SIG-M5 treated with dmso at 0.1 percent for 504 hours (cell line): ENCODE measurements around the gene ATG7.

ENCODE experiments used
- DNase-seq: peaks from one replicate; lab custom pipeline; 2025; ENCODE audit not compliant: unreplicated experiment; lab: John Stamatoyannopoulos, UW

Gene ATG7

DNA sequence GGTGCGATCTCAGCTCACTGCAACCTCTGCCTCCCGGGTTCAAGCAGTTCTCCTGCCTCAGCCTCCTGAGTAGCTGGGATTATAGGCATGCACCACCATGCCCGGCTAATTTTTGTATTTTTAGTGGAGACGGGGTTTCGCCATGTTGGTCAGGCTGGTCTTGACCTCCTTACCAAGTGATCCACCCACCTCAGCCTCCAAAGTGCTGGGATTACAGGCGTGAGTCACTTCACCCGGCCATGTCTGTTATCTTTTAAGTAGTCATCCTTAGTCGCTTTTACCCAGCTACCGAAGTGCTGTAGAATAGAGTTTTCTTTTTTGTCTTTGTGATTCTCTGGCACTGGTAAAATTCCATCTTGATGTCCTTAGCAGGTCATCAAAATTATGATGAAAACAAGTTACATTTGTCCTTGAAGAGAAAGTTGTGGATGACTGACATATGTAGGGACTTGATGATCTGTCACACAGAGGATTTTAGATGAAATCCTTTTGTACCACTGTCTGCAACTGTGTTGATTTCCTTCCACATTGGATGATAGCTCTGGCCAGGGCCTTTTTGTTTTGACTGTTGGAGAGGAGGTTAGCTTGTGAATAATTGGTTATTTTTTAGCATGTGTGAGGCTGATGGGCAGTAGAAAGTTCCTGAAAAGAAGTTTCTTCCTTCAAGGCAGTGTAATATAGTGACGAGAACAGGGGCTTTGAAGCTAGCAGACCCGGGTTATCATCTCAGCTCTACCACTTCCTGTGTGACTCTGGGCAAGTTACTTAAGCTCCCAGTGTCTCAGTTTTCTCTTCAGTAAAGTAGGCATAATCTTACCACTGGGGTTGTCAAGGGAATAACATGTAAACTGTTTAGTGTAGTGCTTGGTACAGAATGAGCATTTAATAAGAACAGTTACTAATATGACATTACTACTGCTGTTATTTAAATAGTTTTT is 18.8 kb downstream of the ATG7 start:
- peak; percentile 41 for DNase-seq

DNA sequence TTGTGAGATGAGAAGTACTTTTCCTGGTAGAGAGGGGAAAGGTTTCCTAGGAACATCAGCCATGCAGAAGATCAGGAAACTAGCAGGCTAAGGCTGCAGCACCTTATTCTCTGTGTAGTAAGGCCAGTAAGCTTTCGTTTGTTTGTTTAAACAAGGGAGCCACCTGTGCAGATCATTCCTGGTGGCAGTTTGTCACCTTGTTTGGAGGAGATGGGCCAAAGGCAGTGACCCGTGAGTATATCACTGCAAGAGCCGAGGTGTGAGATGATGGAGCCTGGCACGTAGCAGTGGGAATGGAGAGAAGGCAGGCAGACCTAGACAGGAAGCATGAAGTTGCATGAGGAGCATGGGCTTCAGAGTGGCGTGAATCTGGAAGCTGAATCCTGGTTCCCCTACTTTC is 19.6 kb downstream of the ATG7 start:
- DNase-seq, result no peak

DNA sequence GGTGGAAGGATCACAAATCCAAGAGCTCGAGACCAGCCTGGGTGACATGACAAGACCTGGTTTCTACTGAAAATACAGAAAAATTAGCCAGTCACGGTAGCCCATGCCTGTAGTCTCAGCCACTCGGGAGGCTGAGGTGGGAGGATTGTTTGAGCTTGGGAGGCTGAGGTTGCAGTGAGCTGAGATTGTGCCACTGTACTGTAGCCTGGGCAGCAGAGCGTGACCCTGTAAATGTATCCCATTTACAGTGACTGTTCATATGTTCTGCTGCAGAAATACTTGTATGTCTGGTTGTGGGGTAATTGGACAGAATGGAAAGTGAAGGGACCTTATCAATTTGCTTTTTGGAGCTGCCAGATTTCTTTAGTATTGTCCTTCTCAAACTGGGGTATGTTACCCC is 24.9 kb downstream of the ATG7 start:
- no peak for DNase-seq

DNA sequence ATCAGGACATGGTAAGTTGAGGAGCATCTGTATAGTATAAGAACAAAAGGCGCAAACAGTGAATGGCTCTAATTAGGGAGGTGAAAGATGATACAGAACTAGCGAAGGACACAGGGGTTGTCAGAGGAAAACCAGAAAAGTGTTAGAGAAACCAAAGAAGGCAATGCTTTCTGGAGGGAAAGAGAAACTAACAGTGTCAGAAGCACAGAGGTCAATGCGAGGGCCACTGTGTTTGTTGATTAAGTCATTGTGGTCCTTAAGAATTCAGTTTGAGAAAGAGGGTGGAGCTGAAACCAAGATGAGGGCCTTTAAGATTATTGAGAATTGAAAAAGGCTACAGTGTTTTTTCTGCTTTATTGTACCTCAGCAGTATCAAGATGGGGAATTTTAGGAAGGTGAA is 28.8 kb downstream of the ATG7 start:
- DNase-seq, result no peak

DNA sequence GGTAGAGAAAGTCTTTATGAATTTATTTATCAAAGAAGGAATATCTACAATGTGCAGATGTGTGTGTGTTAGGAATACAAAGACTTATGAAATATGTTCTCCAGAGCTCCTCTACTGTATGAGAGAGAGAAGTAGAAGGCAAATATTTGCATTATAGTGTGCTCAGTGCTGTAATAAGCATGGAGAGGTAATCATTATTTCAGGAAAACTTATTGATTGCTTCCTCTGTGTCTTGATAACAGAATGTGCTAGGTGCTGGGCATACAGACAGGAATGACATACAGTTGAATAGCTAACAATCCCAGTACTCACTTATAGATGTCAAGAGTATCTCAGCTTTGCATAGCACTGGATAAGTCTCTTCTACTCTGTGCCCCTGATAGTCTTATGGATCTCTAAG is 30.2 kb downstream of the ATG7 start:
- DNase-seq, result no peak

DNA sequence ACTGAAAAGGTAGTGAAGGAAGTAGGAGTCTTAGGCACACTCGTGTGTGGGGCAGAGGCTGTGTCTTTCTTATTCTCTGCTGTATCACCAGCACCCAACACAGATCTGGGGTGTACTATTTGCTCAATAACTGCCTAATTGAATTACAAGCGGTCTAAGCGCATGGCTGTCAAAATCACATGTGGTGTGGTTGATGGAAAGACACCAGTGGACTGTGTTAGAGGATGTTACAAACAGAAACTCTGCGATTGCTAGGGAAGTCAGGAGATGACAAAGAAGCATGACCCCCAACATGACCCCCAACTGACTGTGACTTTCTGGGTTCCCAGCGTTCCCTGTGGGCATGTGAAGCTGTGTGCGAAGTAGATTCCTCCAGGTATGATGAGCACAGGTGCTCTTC is 32.0 kb downstream of the ATG7 start:
- no peak for DNase-seq

DNA sequence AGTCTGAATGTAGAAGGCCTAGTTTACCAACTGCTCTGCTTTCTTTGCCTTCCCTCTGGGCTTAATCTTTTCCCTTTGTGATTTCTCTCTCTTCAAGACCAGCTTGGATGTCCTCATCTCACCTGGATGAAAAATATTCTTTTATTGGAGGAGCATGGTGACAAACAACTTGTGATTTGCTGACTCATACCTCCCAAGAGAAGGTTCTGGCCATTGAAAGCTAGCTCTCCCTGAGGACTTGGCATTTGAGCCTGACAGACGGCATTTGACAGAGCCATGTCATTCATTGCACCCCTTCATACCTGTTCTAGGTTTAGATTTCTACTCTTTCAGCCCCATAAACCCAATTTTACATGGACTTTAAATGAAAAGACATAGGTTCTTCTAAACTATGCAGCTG is 33.3 kb downstream of the ATG7 start:
- DNase-seq, result no peak

DNA sequence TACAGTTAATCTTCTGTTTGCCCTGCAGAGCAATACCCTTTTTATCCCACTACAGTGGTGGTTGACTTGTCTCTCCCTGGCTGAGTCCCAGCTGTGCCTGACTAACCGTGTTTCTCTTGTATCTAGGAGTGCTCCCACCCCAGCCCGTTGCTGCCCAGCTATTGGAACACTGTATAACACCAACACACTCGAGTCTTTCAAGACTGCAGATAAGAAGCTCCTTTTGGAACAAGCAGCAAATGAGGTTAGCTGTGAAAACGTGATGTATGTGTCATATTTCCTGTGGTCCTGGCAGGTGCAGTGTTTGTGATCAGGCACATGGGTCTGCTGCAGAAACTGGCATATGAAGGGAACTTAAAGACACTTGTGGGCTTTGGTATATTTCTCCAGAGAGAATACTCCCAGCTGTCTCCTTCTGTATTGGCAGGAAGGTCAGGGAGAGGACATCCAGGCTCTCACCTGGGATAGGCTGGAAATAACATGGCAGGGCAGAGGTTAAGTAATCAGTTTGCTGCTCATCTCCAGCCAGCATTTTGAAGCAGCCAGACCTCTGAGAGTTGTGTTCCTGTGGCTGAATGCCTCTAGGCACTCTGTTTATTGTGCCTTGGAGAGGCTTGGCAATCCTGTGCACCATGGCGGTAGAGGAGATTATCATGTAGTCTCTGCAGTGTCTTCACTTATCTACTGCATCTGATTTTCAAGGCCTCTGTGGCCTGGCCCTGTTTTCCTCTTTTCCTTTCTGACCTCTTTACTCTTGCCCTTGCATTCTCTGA is 34.8 kb downstream of the ATG7 start:
- DNase-seq, result no peak

DNA sequence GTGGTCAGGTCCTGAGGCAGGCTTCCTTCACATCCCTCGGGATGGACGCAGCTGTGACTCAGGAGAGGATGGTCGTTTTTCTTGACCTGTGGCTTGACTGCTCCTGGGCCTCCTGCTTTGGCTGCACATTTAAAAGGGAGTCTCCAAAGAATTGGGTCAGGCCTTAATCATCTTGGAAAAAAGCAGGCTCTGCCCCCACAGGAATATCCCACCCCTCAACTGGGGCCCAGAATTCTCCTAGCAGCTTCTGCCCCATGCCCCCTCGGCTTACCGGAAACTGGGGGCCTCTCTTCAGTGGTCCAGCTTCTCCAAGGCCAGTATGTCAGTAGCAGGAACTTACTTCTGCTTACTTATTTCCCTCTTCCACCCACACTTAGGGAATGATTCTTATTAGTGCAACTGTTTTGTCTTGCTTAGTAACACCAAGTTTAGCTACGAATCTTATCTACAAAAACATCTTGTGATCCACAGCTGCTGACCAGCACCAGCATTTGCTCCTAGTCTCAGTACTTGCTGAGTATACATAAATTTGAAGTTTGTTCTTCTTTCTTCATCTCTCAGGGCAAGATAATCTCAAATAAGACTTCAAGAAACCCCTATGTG is 35.7 kb downstream of the ATG7 start:
- no peak for DNase-seq

DNA sequence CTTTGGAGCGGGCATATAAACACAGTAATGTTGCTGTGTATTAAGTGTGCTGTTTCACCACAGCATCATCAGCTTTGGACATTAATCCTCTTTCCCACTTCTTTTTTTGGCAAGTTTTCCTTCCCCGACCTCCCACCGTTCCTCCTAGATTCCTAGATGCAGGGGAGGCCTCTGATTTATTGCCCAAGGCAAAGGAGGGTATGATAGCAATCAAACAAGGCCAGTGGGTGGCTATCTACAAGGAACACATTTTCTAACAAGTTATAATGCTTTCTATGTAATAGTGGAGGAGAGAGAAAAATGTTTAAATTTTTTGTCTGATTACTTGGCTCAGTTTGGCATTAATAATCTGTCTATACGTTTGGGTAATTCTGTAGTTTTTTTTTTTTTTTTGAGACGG is 38.1 kb downstream of the ATG7 start:
- no peak for DNase-seq

DNA sequence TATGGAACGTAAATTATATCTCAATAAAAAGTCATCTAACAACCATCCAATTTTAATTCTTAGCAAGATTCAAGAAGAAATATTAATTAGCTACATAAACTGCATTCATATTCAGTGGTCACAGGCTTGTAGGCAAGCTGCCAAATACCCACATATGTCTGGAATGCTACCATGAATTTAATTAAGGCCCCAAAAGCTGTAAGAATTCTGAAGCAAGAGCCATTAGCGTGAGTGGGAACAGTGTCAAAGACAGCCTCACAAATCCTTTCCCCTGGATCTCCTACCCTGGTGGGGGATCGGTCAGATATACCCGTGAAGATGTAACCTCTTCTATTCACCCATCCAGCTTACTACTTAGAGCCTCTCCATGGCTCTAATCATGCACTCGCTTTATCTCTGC is 40.0 kb downstream of the ATG7 start:
- DNase-seq, result no peak

DNA sequence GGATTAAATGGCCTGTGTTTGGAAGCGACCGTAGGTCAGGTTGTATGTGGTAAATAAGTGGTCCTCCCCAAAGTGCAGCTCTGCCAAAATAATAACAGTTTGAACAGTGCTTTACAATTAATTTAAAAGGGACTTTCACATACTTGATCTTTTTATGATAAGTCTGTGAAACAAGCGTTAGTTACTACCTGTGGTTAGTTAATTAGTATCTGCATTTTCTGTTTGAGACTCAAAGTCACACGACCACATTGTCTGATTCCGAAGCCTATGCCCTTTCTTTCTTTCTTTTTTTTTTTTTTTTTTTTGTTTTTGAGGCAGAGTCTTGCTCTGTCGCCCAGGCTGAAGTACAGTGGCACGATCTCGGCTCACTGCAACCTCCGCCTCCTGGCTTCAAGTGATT is 45.1 kb downstream of the ATG7 start:
- no peak for DNase-seq

DNA sequence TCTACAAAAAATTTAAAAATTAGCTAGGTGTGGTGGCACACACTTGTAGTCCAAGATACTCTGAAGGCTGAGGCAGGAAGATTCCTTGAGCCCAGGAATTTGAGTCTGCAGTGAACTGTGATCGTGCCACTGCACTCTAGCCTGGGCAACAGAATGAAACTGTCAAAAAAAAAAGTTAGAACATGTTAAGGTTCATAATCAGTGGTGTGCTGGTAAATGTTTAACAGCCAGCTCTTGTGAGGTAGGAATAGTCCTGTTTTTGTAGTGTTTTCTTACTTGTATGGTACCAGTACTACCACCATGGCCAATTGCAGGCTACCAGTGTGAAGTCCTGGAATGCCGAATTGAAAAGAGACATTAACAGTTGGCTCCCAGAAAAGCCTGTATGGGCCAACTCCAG is 50.7 kb downstream of the ATG7 start:
- DNase-seq, result no peak

DNA sequence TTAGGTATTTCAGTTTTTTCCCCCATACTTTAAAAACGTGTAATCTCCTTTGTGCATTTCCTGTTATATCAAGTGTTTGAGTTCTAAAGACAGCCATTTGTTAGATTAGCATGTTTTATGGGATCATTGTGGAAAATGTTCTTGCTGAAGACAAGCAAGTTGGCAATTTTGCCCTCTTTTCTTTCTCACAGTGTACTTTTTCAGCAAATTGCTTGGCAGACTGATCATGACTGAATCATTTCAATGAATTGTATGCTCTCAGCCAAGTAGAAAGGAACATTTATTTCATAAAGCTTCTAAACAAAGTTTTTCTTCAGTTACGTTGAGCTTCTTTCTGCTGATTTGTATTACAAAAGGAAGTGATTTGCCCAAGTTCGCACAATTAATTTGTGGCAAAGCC is 51.6 kb downstream of the ATG7 start:
- no peak for DNase-seq

DNA sequence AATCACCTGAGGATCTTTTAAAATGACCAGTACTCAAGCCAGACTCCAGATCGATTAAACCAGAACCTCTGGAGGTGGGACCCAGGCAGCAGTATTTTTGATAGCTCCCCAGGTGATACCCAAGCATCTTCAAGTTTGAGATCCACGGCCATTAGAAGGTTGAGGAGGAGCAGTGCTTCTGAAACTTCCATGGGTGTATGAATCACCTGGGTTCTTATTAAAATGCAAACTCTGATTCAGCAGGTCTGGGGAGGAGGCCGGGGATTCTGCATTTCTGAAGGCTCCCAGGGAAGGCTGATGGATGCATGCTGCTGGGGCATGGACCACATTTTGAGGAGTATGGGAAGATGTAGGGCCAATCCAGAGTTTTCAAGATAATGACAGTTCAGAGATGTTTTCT is 55.4 kb downstream of the ATG7 start:
- DNase-seq, result no peak

DNA sequence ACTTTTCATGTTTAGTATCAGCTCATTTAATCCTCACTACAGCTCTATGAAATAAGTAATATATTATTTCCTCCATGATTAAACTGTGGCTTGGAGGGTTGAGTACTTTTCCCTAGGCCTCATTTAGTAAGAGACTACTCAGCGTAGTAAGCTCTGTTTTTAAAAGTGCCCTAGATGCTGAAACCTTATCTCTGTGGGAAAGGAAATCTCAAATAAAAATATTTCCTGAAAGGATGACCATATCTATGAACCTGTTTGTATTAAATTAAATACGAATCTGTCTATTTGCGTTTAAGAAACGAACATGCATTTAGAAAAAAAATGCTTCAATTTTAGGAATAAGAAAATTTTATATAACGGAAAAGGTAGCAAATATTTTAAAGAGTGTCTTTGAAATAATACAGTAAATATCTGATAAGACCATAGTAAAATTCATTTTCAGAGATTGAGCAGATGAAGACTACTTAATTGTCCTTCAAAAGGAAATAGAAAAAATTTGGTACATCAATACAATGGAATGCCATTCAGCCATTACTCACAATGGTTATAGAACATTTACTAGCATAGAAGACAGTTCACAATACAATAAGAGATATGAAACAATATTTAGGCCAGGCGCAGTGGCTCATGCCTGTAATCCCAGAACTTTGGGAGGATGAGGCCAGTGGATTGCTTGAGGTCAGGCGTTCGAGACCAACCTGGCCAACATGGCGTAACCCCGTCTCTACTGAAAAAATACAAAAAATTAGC is 56.2 kb downstream of the ATG7 start:
- DNase-seq, result no peak

DNA sequence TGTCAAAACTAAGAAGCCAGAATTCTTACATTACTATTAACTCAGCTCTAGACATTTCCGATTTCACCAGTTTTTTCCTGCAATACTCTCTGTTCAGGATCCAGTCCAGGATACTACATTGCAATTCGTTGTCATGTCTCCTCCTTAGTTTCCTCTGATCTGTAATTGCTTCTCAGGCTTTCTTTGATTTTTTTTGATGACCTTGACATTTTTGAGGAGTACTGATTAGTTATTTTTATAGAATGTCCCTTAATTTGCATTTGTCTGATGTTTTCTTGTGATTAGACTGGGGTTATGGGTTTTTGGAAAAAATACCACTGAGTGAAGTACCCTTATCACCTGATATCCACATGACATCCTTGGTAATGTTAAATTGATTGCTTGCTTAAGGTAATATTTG is 57.6 kb downstream of the ATG7 start:
- DNase-seq, result no peak

DNA sequence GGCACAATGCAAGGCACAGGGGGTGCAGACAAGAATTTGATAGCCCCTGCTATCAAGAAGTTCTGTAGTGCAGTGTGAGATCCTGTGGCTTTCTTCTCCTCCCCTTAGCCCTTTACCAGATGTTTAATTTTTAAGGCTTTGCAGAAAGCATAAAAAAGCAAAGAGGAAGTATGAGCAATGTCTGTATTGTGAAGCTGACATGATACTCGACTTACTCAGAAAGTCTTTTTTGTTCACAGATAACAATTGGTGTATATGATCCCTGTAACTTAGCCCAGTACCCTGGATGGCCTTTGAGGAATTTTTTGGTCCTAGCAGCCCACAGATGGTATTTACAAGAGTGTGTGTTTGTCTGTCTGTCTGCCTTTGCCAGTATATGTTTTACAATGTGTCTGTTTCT is 58.9 kb downstream of the ATG7 start:
- DNase-seq, result peak; percentile 3

DNA sequence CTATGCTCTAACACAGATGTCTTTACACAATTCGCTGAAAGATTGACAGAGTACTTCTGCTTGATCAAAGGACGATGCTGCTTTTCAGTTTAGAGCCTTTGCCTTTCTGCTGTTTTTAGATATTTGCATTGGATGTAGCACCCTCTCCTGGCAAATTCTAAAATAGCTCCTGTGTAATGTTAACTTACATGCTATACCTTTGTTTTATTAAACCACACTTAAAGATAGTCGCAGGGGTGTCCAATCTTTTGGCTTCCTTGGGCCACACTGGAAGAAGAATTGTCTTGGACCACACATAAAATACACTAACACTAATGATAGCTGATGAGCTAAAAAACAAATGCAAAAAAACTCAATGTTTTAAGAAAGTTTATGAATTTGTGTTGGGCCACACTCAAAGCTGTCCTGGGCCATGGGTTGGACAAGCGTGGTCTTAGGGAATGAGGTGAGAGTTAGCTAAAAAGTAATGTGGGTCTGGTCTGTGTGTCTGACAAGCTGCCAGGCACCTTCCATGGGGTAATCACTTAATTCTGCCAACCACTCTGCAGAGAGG is 62.9 kb downstream of the ATG7 start:
- DNase-seq, result peak; percentile 79

DNA sequence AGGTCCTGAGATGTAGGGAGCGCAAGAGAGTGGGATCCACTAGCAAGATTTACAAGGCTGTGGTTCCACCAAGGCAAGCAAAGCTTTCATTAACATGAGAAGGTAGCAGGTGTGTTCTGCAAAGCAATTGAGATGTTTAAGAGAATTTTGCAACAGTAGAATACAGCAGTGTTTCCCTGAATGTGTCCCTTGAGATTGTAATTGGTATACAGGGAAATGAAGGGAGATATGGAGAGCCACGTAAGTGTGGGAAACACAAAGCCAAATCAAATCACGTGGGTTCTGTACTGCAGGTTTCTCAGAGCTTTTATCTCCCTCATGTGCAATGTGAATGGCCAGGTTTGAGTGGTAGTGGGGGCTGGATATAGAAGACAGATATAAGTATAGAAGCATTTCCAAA is 67.3 kb downstream of the ATG7 start:
- DNase-seq, result no peak

DNA sequence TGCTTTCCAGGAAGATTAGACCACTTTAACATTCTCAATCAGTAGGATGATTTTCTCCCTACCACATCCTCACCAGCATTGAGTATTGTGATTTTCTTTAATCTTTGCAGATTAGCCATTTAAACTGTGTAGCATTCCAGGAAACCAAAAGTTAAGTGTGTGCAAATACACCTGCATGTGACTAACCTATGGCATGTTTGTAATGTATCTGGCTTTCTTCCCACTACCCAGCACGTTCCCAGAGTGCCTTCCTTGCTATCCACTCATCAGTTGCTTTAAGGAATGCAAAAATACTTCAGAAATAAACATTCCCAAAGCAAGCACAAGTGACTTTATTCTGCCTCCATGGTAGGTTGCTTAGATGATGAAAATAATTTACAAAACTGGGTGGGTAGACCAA is 74.2 kb downstream of the ATG7 start:
- DNase-seq, result no peak
